AG10803 (cell line): ENCODE results near the gene CALCOCO1.

Experiments
- DNase-seq: peaks from one replicate; pipeline ENCODE4 v3.0.0; 2010; ENCODE audit warnings: low read depth
- H3K4me3 ChIP-seq: 2 replicates; pipeline ENCODE4 v1.5.1; 2011; ENCODE audit warnings: mild to moderate bottlenecking, low read length, control low read depth
- TF ChIP-seq, protein P1 (sequence below): conservative IDR thresholded peaks from 2 replicates; pipeline ENCODE4 v1.5.1; 2011; ENCODE audit warnings: mild to moderate bottlenecking, low read length, control low read depth, inconsistent platforms

Gene CALCOCO1

DNA sequence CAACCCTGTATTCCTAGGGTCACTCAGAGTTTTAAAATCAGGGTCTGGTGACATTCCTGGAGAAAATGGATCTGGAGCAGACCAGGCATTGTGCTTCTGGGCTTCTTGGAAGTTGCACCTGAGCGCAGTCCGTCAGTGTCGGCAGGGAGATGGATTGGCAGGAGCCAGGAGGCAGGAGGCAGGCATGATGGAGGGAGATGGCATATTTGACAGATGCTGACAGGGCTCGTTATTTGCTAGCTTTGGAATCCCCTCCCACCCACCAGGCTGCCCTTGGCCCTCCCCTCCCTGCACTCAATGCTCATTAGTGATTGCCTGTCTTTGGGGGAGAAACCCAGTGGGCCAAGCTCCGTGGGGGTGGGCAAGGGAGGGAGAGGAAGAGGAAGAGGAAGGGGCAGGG lies 19.8 kb upstream of the CALCOCO1 start:
- no peak overlapping the region for H3K4me3 ChIP-seq
- no peak for DNase-seq
- TF ChIP-seq, protein P1, sequence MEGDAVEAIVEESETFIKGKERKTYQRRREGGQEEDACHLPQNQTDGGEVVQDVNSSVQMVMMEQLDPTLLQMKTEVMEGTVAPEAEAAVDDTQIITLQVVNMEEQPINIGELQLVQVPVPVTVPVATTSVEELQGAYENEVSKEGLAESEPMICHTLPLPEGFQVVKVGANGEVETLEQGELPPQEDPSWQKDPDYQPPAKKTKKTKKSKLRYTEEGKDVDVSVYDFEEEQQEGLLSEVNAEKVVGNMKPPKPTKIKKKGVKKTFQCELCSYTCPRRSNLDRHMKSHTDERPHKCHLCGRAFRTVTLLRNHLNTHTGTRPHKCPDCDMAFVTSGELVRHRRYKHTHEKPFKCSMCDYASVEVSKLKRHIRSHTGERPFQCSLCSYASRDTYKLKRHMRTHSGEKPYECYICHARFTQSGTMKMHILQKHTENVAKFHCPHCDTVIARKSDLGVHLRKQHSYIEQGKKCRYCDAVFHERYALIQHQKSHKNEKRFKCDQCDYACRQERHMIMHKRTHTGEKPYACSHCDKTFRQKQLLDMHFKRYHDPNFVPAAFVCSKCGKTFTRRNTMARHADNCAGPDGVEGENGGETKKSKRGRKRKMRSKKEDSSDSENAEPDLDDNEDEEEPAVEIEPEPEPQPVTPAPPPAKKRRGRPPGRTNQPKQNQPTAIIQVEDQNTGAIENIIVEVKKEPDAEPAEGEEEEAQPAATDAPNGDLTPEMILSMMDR, result no peak

- no peak overlapping the region for H3K4me3 ChIP-seq
- TF ChIP-seq, protein P1, result peak; percentile 100
- peak; percentile 90 for DNase-seq
Observed at GRCh38 chr12:53746592-53747092, 19.4 kb upstream of the CALCOCO1 start.

- H3K4me3 ChIP-seq, result no peak overlapping the region
- TF ChIP-seq, protein P1, result no peak
- DNase-seq, result no peak
Observed at GRCh38 chr12:53744751-53745150, 17.5 kb upstream of the CALCOCO1 start.

- DNase-seq, result no peak
- H3K4me3 ChIP-seq, result no peak overlapping the region
- TF ChIP-seq, protein P1, result no peak
Observed at GRCh38 chr12:53744130-53744441, 16.8 kb upstream of the CALCOCO1 start.

- no peak overlapping the region for H3K4me3 ChIP-seq
- DNase-seq, result peak; percentile 46
- TF ChIP-seq, protein P1, result peak; percentile 90
Observed at GRCh38 chr12:53743266-53744129, 16.2 kb upstream of the CALCOCO1 start.

DNA sequence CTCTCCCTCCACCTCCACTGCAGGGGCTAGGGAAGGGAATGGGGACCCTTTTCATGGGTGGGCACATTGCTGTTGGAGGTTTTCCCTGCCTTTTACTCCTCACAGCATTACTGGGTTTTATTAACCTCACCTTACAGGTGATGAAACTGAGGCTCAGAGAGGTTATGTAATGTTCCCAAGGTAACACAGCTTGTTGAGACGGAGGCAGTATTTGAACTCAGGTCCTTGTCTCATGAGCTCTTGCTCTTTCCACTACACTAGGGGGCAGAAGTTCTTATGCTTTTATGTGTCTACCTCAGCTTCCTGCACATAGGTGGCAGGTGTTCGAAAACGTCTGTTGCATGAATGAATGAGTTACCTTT lies 12.9 kb upstream of the CALCOCO1 start:
- H3K4me3 ChIP-seq, result no peak overlapping the region
- TF ChIP-seq, protein P1, result no peak
- no peak for DNase-seq
